ENCODE measurements around the gene IGFN1. TPM values are rescaled to one million over a fixed set of nuclear protein-coding genes. Genes with fewer than 3 reads are reported as not detected.

IGFN1 gene
- total and polyA plus RNA-seq, 9 of the 15 experiments (the other 6 are each of a cell fraction or from before 2014, with no cell fraction given), result 0.04 TPM; not detected in 8

- TF ChIP-seq TFAP4 (CRISPR knock-in tag; IDR thresholded peaks at IDR 0.05; ENCODE audit: borderline replicate concordance) (0 out of 2 replicates have a peak, but pooled peaks have one; percentile 22), CXXC5 (CRISPR knock-in tag; IDR thresholded peaks at IDR 0.05) (0 out of 2 replicates have a peak, but pooled peaks have one; percentile 4), ZNF75A (CRISPR knock-in tag; IDR thresholded peaks at IDR 0.05) (no peak), MAX (CRISPR knock-in tag; IDR thresholded peaks at IDR 0.05) (peak; percentile 59), RERE (CRISPR knock-in tag; IDR thresholded peaks at IDR 0.05; ENCODE audit: borderline replicate concordance) (no peak), ZNF609 (CRISPR knock-in tag; IDR thresholded peaks at IDR 0.05; ENCODE audit: borderline replicate concordance) (no peak), SMARCC2 (IDR thresholded peaks at IDR 0.05; ENCODE audit: low read depth) (no peak), ZNF311 (CRISPR knock-in tag; IDR thresholded peaks at IDR 0.05) (no peak), IRF2 (CRISPR knock-in tag; IDR thresholded peaks at IDR 0.05) (no peak), ELF1 (tag; IDR thresholded peaks at IDR 0.05) (no peak), CAMTA2 (CRISPR knock-in tag; conservative IDR thresholded peaks at IDR 0.05) (no peak), TOE1 (IDR thresholded peaks at IDR 0.05; ENCODE audit: borderline replicate concordance) (0 out of 2 replicates have a peak, but pooled peaks have one; percentile 15), TOE1 (CRISPR knock-in tag; IDR thresholded peaks at IDR 0.05; ENCODE audit: borderline replicate concordance, low read depth) (no peak)
Measured at GRCh38 chr1:201171063-201172036, 19.3 kb upstream of the IGFN1 start (continued).

Data from K562 (cell line).